ENCODE data around the gene NEUROG1. TPM values are rescaled to one million over a fixed set of nuclear protein-coding genes. Genes with fewer than 3 reads are reported as not detected.

Gene NEUROG1
- total RNA-seq, 1 donor from 2014 or later: not detected

- Mint-ChIP-seq H3K36me3 (ENCODE audit: low read depth) (no peaks in the 10 kb centered on the region), H3K4me1 (ENCODE audit: low read depth) (peaks cover 6% of the 10 kb centered on the region), H3K27ac (ENCODE audit: unreplicated experiment) (no peak overlapping the region), H3K27me3 (ENCODE audit: low read depth) (peaks cover 25% of the 10 kb centered on the region), H3K4me3 (ENCODE audit: unreplicated experiment) (no peak overlapping the region), H3K9me3 (ENCODE audit: low read depth) (no peaks in the 10 kb centered on the region)
- TF ChIP-seq, protein P1, sequence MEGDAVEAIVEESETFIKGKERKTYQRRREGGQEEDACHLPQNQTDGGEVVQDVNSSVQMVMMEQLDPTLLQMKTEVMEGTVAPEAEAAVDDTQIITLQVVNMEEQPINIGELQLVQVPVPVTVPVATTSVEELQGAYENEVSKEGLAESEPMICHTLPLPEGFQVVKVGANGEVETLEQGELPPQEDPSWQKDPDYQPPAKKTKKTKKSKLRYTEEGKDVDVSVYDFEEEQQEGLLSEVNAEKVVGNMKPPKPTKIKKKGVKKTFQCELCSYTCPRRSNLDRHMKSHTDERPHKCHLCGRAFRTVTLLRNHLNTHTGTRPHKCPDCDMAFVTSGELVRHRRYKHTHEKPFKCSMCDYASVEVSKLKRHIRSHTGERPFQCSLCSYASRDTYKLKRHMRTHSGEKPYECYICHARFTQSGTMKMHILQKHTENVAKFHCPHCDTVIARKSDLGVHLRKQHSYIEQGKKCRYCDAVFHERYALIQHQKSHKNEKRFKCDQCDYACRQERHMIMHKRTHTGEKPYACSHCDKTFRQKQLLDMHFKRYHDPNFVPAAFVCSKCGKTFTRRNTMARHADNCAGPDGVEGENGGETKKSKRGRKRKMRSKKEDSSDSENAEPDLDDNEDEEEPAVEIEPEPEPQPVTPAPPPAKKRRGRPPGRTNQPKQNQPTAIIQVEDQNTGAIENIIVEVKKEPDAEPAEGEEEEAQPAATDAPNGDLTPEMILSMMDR (IDR thresholded peaks at IDR 0.05): no peak
- DNase-seq (ENCODE audit: low spot score): no peak
These were observed 28.6 kb upstream of the NEUROG1 start for GRCh38 chr5:135564331-135564730.

DNA sequence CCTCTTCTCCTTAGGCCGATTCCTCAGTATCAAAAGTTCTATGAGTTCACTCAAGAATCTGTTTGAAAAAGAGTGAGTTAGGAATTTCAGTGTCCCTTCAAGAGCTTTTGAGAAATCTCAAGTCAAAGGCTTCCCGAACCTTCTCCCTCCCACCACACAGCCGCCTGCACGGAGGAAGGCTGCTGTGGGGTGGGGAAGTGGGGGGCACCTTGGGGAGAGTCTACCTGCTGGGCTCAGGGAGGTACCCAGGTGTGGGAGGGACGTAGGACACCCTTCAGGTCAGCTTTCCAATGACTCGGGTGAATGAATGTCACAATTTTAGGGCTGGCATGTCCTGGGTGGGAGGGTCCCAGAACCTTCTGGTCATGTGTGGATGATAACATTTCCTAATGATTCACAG, 25.5 kb upstream of the NEUROG1 start:
- Mint-ChIP-seq H3K4me3 (ENCODE audit: unreplicated experiment) (no peak overlapping the region), H3K27ac (ENCODE audit: unreplicated experiment) (no peak overlapping the region), H3K4me1 (ENCODE audit: low read depth) (no peaks in the 10 kb centered on the region), H3K9me3 (ENCODE audit: low read depth) (no peaks in the 10 kb centered on the region), H3K36me3 (ENCODE audit: low read depth) (no peaks in the 10 kb centered on the region), H3K27me3 (ENCODE audit: low read depth) (peaks cover 50% of the 10 kb centered on the region)
- DNase-seq (ENCODE audit: low spot score): peak; percentile 41
- TF ChIP-seq, protein P1 (IDR thresholded peaks at IDR 0.05): no peak

GRCh38 chr5:135560858-135561257, 25.1 kb upstream of the NEUROG1 start:
- peak; percentile 88 for DNase-seq (ENCODE audit: low spot score)

GRCh38 chr5:135559354-135559753, 23.6 kb upstream of the NEUROG1 start:
- TF ChIP-seq, protein P1 (IDR thresholded peaks at IDR 0.05): no peak
- H3K4me3 Mint-ChIP-seq (ENCODE audit: unreplicated experiment): no peak overlapping the region
- no peaks in the 10 kb centered on the region for H3K36me3 Mint-ChIP-seq (ENCODE audit: low read depth)
- H3K9me3 Mint-ChIP-seq (ENCODE audit: low read depth): no peaks in the 10 kb centered on the region
- peak; percentile 24 for DNase-seq (ENCODE audit: low spot score)
- H3K27me3 Mint-ChIP-seq (ENCODE audit: low read depth): peaks cover 47% of the 10 kb centered on the region
- no peaks in the 10 kb centered on the region for H3K4me1 Mint-ChIP-seq (ENCODE audit: low read depth)
- no peak overlapping the region for H3K27ac Mint-ChIP-seq (ENCODE audit: unreplicated experiment)

More at GRCh38 chr5:135560858-135561257, 25.1 kb upstream of the NEUROG1 start:
- no peak overlapping the region for H3K27ac Mint-ChIP-seq (ENCODE audit: unreplicated experiment)
- no peak overlapping the region for H3K4me3 Mint-ChIP-seq (ENCODE audit: unreplicated experiment)
- no peaks in the 10 kb centered on the region for H3K36me3 Mint-ChIP-seq (ENCODE audit: low read depth)
- H3K27me3 Mint-ChIP-seq (ENCODE audit: low read depth): peaks cover 50% of the 10 kb centered on the region
- TF ChIP-seq, protein P1 (IDR thresholded peaks at IDR 0.05): peak; percentile 94
- no peaks in the 10 kb centered on the region for H3K4me1 Mint-ChIP-seq (ENCODE audit: low read depth)
- no peaks in the 10 kb centered on the region for H3K9me3 Mint-ChIP-seq (ENCODE audit: low read depth)

DNA sequence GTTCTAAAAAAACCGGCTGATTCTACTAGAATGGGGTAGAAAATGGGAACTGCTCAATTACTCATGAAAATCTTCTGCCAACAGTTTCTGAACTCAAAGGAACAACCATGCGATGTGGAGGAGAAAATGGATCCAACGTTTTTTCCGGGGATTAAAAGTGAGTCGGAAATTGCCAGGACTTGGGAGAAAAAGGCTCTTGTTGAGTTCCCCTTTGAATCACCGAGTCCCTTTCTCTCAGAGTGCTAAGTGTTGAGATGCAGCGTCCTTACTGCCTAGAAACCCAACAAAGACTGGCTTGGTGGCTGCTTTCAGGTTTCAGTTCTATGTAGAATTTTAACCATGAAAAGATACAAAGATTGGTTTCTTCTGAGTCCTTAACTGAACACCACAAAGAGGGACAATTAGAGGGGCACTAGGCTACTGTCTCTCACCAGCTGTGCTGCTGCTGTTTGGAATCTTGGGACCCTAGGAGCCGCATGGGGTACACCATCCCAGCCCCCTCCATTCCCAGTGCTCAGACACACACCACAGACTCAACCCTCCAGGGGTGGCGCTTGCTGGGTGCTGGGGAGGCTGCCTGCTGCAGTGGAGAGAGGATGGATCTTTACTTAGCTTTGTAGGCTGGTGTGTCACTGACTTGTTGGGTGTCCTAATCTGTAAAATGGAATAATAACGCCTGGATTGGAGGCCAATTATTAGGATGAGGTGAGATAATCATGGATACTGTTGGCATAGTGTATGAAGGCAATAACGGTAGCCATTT, 21.5 kb upstream of the NEUROG1 start:
- TF ChIP-seq, protein P1 (IDR thresholded peaks at IDR 0.05): no peak

More for the DNA sequence above, 21.5 kb upstream of the NEUROG1 start:
- H3K4me3 Mint-ChIP-seq (ENCODE audit: unreplicated experiment): no peak overlapping the region
- no peaks in the 10 kb centered on the region for H3K36me3 Mint-ChIP-seq (ENCODE audit: low read depth)
- H3K9me3 Mint-ChIP-seq (ENCODE audit: low read depth): no peaks in the 10 kb centered on the region
- no peak for DNase-seq (ENCODE audit: low spot score)
- no peak overlapping the region for H3K27ac Mint-ChIP-seq (ENCODE audit: unreplicated experiment)
- H3K27me3 Mint-ChIP-seq (ENCODE audit: low read depth): peaks cover 51% of the 10 kb centered on the region
- H3K4me1 Mint-ChIP-seq (ENCODE audit: low read depth): no peaks in the 10 kb centered on the region
